ENCODE results near the gene SERPINB11.

Gene SERPINB11

GRCh38 chr18:63763831-63764600 is 61.3 kb downstream of the SERPINB11 start:
- no peak overlapping the region for H3K4me2 ChIP-seq (ENCODE audit: low read length)
- no peaks in the 10 kb centered on the region for H4K20me1 ChIP-seq (ENCODE audit: control insufficient read depth, insufficient read depth, low read depth, low read length)
- H3K27ac ChIP-seq (ENCODE audit: low read depth, low read length) = no peak overlapping the region
- no peaks in the 10 kb centered on the region for H3K9me2 ChIP-seq (replicated peaks; ENCODE audit: control insufficient read depth, low read length)
- no peak overlapping the region for H3K4me3 ChIP-seq (ENCODE audit: low read length)
- H3K79me2 ChIP-seq (ENCODE audit: control insufficient read depth, low read length) = no peaks in the 10 kb centered on the region
- no peaks in the 10 kb centered on the region for H3K4me1 ChIP-seq (ENCODE audit: control insufficient read depth, low read length)
- TF ChIP-seq EZH2phosphoT487 (IDR thresholded peaks at IDR 0.05; ENCODE audit: borderline replicate concordance, low read length) (no peak), CTCF (IDR thresholded peaks at IDR 0.05; ENCODE audit: low read depth, low read length, poor library complexity, severe bottlenecking) (no peak)
- no peaks in the 10 kb centered on the region for H3K36me3 ChIP-seq (ENCODE audit: control insufficient read depth, low read length)
- H3K9me3 ChIP-seq (ENCODE audit: control insufficient read depth, insufficient read depth, low read length) = peaks cover 4% of the 10 kb centered on the region; the same call in 1 of the 2 replicates
- H3K27me3 ChIP-seq (ENCODE audit: control insufficient read depth, low read length) = no peaks in the 10 kb centered on the region
- H3F3A ChIP-seq (ENCODE audit: control insufficient read depth, insufficient read depth) = no peaks in the 10 kb centered on the region

GRCh38 chr18:63765837-63766236 is 63.1 kb downstream of the SERPINB11 start:
- Histone ChIP-seq H3K27me3 (ENCODE audit: control insufficient read depth, low read length) (no peaks in the 10 kb centered on the region), H3F3A (ENCODE audit: control insufficient read depth, insufficient read depth) (no peaks in the 10 kb centered on the region), H3K79me2 (ENCODE audit: control insufficient read depth, low read length) (no peaks in the 10 kb centered on the region), H4K20me1 (ENCODE audit: control insufficient read depth, insufficient read depth, low read depth, low read length) (no peaks in the 10 kb centered on the region), H3K4me2 (ENCODE audit: low read length) (no peak overlapping the region), H3K27ac (ENCODE audit: low read depth, low read length) (no peak overlapping the region), H3K9me3 (ENCODE audit: control insufficient read depth, insufficient read depth, low read length) (no peaks in the 10 kb centered on the region), H3K4me3 (ENCODE audit: low read length) (no peak overlapping the region), H3K36me3 (ENCODE audit: control insufficient read depth, low read length) (no peaks in the 10 kb centered on the region), H3K9me2 (replicated peaks; ENCODE audit: control insufficient read depth, low read length) (no peaks in the 10 kb centered on the region), H3K4me1 (ENCODE audit: control insufficient read depth, low read length) (no peaks in the 10 kb centered on the region)
- no peak for TF ChIP-seq CTCF (IDR thresholded peaks at IDR 0.05; ENCODE audit: low read depth, low read length, poor library complexity, severe bottlenecking)
- TF ChIP-seq EZH2phosphoT487 (IDR thresholded peaks at IDR 0.05; ENCODE audit: borderline replicate concordance, low read length) = no peak

Measured in DOHH2 (cell line).